Measurements from ENCODE around the gene WHRN.

The WHRN gene

DNA sequence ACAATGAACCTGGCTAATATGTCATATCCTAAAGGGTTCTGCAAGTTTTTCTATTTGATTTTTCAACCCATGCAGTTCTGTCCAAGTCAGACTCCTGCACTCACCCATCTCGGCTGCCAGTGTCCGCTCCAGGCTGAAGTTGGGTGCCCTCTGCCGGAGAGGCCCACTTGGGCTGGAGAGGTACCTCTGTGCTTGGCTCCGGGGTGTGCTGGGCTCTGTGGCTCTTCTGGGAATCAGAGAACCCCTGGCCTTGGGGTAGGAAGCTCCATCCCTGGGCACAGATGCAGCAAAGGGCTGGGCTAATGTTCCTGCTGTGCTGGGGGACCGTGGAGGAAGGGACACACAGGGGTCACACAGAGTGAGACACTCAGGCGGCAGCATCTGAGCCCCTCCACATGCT is 149.5 kb downstream of the WHRN start:
- H3K36me3 ChIP-seq = peaks cover 100% of the 10 kb centered on the region
- TF ChIP-seq, protein P1, sequence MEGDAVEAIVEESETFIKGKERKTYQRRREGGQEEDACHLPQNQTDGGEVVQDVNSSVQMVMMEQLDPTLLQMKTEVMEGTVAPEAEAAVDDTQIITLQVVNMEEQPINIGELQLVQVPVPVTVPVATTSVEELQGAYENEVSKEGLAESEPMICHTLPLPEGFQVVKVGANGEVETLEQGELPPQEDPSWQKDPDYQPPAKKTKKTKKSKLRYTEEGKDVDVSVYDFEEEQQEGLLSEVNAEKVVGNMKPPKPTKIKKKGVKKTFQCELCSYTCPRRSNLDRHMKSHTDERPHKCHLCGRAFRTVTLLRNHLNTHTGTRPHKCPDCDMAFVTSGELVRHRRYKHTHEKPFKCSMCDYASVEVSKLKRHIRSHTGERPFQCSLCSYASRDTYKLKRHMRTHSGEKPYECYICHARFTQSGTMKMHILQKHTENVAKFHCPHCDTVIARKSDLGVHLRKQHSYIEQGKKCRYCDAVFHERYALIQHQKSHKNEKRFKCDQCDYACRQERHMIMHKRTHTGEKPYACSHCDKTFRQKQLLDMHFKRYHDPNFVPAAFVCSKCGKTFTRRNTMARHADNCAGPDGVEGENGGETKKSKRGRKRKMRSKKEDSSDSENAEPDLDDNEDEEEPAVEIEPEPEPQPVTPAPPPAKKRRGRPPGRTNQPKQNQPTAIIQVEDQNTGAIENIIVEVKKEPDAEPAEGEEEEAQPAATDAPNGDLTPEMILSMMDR (IDR thresholded peaks at IDR 0.05) = no peak
- H3K4me1 ChIP-seq (ENCODE audit: control insufficient read depth in 1 of 2, insufficient read depth in 1 of 2, low read depth in 1 of 2, low read length in 1 of 2) = no peaks in the 10 kb centered on the region
- peaks cover 13% of the 10 kb centered on the region for H3K9me3 ChIP-seq
- H3K27me3 ChIP-seq = no peaks in the 10 kb centered on the region
- H3K27ac ChIP-seq = peak overlapping the region; percentile 54
- H3K4me3 ChIP-seq (ENCODE audit: low read depth in 1 of 2, low read length in 1 of 2) = no peak overlapping the region
